Measurements from ENCODE around the gene E2F1.

GRCh38 chr20:33646191-33646590 lies 40.0 kb downstream of the E2F1 start:
- TF ChIP-seq, protein P1, sequence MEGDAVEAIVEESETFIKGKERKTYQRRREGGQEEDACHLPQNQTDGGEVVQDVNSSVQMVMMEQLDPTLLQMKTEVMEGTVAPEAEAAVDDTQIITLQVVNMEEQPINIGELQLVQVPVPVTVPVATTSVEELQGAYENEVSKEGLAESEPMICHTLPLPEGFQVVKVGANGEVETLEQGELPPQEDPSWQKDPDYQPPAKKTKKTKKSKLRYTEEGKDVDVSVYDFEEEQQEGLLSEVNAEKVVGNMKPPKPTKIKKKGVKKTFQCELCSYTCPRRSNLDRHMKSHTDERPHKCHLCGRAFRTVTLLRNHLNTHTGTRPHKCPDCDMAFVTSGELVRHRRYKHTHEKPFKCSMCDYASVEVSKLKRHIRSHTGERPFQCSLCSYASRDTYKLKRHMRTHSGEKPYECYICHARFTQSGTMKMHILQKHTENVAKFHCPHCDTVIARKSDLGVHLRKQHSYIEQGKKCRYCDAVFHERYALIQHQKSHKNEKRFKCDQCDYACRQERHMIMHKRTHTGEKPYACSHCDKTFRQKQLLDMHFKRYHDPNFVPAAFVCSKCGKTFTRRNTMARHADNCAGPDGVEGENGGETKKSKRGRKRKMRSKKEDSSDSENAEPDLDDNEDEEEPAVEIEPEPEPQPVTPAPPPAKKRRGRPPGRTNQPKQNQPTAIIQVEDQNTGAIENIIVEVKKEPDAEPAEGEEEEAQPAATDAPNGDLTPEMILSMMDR (IDR thresholded peaks at IDR 0.05): no peak
- TF ChIP-seq POLR2A (IDR thresholded peaks at IDR 0.05) (no peak), EP300 (IDR thresholded peaks at IDR 0.05) (no peak)

Data from tibial nerve (tissue), 4 donors.